Natural killer cell (primary cell): ENCODE data around the gene ANXA2R. TPM values are rescaled to one million over a fixed set of nuclear protein-coding genes. Genes with fewer than 3 reads are reported as not detected.
"Not testable (repeated sequence)": the region's sequence is repeated elsewhere in the genome, so short reads cannot be mapped to it uniquely, and the experiment has no call there.

Experiments
- ATAC-seq, 3 donors: fragments of 150-1000 bp in 2 of 3; fragments of 200-7000 bp in 1 of 3; cut with Tn5 transposase; 1 replicate in 1 of 3; 2 replicates in 2 of 3; pipeline ENCODE4 v1.10.0; 2021; ENCODE audit warnings: mild to moderate bottlenecking in 2 of 3, moderate library complexity in 2 of 3
- DNase-seq, 2 donors: peaks; one replicate each; pipeline versions ENCODE4 v3.0.0 to v3.0.0-alpha.2; 2013 to 2021; ENCODE audit warnings: mixed read lengths in 1 of 2
- H3K27ac ChIP-seq: one replicate; pipeline ENCODE4 v1.5.1; 2013; ENCODE audit warnings: mild to moderate bottlenecking, low read length
- H3K27me3 ChIP-seq: one replicate; pipeline ENCODE4 v1.6.1; 2013; ENCODE audit warnings: low read length; ENCODE audit not compliant: control insufficient read depth, insufficient read depth
- H3K36me3 ChIP-seq: one replicate; pipeline ENCODE4 v1.6.1; 2013; ENCODE audit warnings: low read length; ENCODE audit not compliant: control insufficient read depth, insufficient read depth
- H3K4me1 ChIP-seq: one replicate; pipeline ENCODE4 v1.6.1; 2013; ENCODE audit warnings: low read length; ENCODE audit not compliant: control insufficient read depth, insufficient read depth
- H3K4me3 ChIP-seq: one replicate; pipeline ENCODE4 v1.5.1; 2013; ENCODE audit warnings: low read length
- H3K9me3 ChIP-seq: one replicate; pipeline ENCODE4 v1.6.1; 2013; ENCODE audit warnings: low read length; ENCODE audit not compliant: control insufficient read depth, insufficient read depth
- H3K27ac Mint-ChIP-seq, 2 donors: one replicate each; pipeline ENCODE4 v1.8.0; 2022; ENCODE audit warnings: mild to moderate bottlenecking in 2 of 2, mixed read lengths in 2 of 2, moderate library complexity in 1 of 2
- H3K27me3 Mint-ChIP-seq, 2 donors: one replicate each; pipeline ENCODE4 v1.8.0; 2022; ENCODE audit warnings: low read depth in 2 of 2, mixed read lengths in 2 of 2
- H3K36me3 Mint-ChIP-seq: one replicate; pipeline ENCODE4 v1.8.0; 2022; ENCODE audit warnings: mixed read lengths
- H3K4me1 Mint-ChIP-seq, 2 donors: one replicate each; pipeline ENCODE4 v1.8.0; 2022; ENCODE audit warnings: mixed read lengths in 2 of 2
- H3K4me3 Mint-ChIP-seq: one replicate; pipeline ENCODE4 v1.8.0; 2022; ENCODE audit warnings: mild to moderate bottlenecking, moderate library complexity, mixed read lengths
- H3K9me3 Mint-ChIP-seq, 2 donors: one replicate each; pipeline ENCODE4 v1.8.0; 2022; ENCODE audit warnings: mixed read lengths in 2 of 2
- CTCF ChIP-seq: fragments of 200-600 bp; IDR thresholded peaks from one replicate; pipeline ENCODE4 v1.8.0; 2022; ENCODE audit warnings: antibody characterized with exemption
- WGBS: methylation state at CpG from one replicate; pipeline ENCODE4 v1.1.7; 2013; ENCODE audit warnings: missing lambda C conversion rate; ENCODE audit not compliant: insufficient coverage; 5-methylcytosine and 5-hydroxymethylcytosine counted together
- intact Hi-C: fragments of 100-400 bp; cut with micrococcal nuclease; formaldehyde crosslinking; loops from one replicate; pipeline ENCODE4 v1.14.2; 2022
- total RNA-seq, 4 donors: library from RNA; stranded (reverse); fragments of 120-200 nt in 1 of 4; gene quantifications; one replicate each; pipeline versions ENCODE4 v1.2.3 to v1.2.4, GENCODE V29; 2013 to 2022

The ANXA2R gene, protein sequence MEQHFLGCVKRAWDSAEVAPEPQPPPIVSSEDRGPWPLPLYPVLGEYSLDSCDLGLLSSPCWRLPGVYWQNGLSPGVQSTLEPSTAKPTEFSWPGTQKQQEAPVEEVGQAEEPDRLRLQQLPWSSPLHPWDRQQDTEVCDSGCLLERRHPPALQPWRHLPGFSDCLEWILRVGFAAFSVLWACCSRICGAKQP
- total RNA-seq, result 10 to 100 TPM; 34.3 to 55.2 (median 38.0) TPM
- 44.0 TPM for total RNA-seq (2013)

DNA sequence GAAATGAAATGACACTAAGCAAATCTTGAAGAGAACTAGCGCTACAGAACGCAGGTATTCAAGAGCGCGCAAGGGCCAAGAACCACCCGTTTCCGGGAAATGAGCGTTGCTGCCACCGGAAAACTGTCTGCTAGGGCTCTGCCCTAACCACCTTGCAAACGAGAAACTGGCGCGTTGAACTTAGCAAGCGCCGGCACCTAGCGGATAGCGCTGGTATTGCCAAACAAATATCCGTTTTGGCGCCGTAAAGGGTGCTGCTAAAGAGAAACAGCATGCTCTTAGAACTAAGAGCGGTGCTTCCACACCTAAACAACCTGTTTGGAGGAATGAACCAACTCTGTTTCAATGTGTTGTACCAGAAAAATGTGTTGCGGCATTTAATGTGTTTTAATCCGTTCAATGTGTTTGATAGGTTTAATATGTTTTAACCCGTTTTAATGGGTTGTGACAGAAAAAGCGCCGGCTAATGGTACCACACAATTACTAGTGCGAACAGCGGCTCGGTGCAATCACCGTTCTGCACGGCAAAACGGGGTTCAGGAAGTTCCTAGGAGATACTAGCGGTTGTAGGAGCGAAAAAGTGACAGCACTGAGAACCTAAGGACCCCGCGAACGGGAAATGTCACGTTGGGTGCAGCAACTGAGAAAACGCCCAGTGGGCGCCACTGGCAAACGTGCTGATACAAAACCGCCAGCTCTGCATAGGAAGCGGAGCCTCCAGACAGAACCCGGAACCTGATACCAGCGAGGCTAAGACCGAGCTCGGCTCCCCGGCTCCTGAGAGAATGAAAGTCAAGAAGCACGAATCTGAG lies at the start of gene ANXA2R:
ANXA2R (minus strand) TSS at position 33 of the 812 bp plus-strand sequence. CDS start 273 bp downstream, outside the sequence.
- DNase-seq (peak; percentile 83 to 98), ATAC-seq (peak; percentile 54 to 73 (median 56))
- no peaks in the 10 kb centered on the region for H3K27me3 Mint-ChIP-seq
- intact Hi-C loops, result loop anchor here (1.0 kb wide), 5 partner anchors 21 to 128 kb away; no protein-coding TSS in a partner anchor
- no peaks in the 10 kb centered on the region for H3K36me3 Mint-ChIP-seq
- peak within 1 kb of the TSS; percentile 93 for H3K4me3 Mint-ChIP-seq
- Histone ChIP-seq H3K27me3 (no peaks in the 10 kb centered on the region), H3K4me3 (peak within 1 kb of the TSS; percentile 74), H3K36me3 (peaks cover 2% of the 10 kb centered on the region), H3K9me3 (no peaks in the 10 kb centered on the region), H3K27ac (peak within 1 kb of the TSS; percentile 98), H3K4me1 (peaks cover 61% of the 10 kb centered on the region)
- peak; percentile 72 for TF ChIP-seq CTCF
- peaks cover 74 to 83% of the 10 kb centered on the region in 2 donors for H3K4me1 Mint-ChIP-seq
- no peaks in the 10 kb centered on the region for H3K9me3 Mint-ChIP-seq
- H3K27ac Mint-ChIP-seq, result peak within 1 kb of the TSS; percentile 92 to 96
- WGBS, result under 1% methylated on average over 46 of the region's 47 CpGs

DNA sequence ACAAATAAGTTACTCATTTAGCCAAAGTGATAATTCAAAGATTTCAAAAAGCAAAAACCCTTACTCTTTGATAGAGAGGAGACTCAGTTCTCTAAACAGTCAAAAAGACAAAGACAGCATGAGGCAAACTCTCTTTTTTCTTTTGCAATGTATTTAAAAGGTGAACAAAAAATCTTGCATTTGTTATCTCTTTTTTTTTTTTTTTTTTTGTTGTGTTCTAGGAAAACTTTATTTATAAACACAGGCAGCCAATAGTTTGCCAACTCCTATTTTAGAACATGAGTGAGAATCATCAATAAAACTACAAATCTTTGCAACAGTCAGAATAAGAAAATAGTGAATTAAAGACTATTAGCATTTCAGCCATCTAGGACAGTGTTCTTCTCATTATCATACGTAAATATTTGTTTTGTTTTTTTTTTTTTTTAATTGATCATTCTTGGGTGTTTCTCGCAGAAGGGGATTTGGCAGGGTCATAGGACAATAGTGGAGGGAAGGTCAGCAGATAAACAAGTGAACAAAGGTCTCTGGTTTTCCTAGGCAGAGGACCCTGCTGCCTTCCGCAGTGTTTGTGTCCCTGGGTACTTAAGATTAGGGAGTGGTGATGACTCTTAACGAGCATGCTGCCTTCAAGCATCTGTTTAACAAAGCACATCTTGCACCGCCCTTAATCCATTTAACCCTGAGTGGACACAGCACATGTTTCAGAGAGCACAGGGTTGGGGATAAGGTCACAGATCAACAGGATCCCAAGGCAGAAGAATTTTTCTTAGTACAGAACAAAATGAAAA lies 46.2 kb upstream of the ANXA2R start:
- H3K27ac ChIP-seq, H3K36me3 Mint-ChIP-seq, H3K9me3 ChIP-seq, H3K9me3 Mint-ChIP-seq, intact Hi-C loops, H3K4me1 Mint-ChIP-seq, H3K4me1 ChIP-seq, H3K27me3 ChIP-seq, H3K27me3 Mint-ChIP-seq, H3K36me3 ChIP-seq, DNase-seq, H3K4me3 Mint-ChIP-seq, ATAC-seq, H3K27ac Mint-ChIP-seq, H3K4me3 ChIP-seq: not testable (repeated sequence)
- no CpG with 5 or more reads among the region's 5 CpGs for WGBS

- ATAC-seq, result no peak
- 100% methylated on average over 5 of the region's 5 CpGs for WGBS
- Histone ChIP-seq H3K9me3 (no peaks in the 10 kb centered on the region), H3K4me3 (no peak overlapping the region), H3K36me3 (peaks cover 15% of the 10 kb centered on the region), H3K27me3 (no peaks in the 10 kb centered on the region), H3K27ac (no peak overlapping the region), H3K4me1 (no peaks in the 10 kb centered on the region)
- intact Hi-C loops, result no loop called here
- H3K4me3 Mint-ChIP-seq, result no peak overlapping the region
- H3K4me1 Mint-ChIP-seq, result peaks cover 0 to 5% of the 10 kb centered on the region in 2 donors
- no peaks in the 10 kb centered on the region for H3K36me3 Mint-ChIP-seq
- no peak for TF ChIP-seq CTCF
- H3K27ac Mint-ChIP-seq, result no peak overlapping the region
- no peak for DNase-seq
- no peaks in the 10 kb centered on the region for H3K27me3 Mint-ChIP-seq
- H3K9me3 Mint-ChIP-seq, result no peaks in the 10 kb centered on the region
Measured at GRCh38 chr5:43085453-43085852, 45.3 kb upstream of the ANXA2R start.

DNA sequence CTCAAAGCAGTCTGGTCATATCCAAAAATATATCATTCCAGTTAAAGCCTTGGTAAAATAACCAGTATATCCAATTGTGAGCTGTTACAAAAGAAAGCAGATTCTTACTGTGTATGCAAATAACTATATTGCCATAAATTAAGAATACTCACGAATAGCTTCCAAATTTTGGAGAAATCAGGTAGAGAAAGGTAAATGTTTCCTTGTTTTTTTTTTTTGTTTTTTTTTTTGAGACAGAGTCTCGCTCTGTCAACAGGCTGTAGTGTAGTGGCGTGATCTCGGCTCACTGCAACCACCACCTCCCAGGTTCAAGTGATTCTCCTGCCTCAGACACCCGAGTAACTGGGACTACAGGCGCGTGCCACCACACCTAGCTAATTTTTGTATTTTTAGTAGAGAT lies 44.3 kb upstream of the ANXA2R start:
- DNase-seq, H3K27ac Mint-ChIP-seq, H3K27me3 ChIP-seq, ATAC-seq, H3K4me3 Mint-ChIP-seq, H3K9me3 Mint-ChIP-seq, H3K4me3 ChIP-seq, intact Hi-C loops, H3K27me3 Mint-ChIP-seq, H3K4me1 ChIP-seq, H3K9me3 ChIP-seq, H3K4me1 Mint-ChIP-seq, H3K27ac ChIP-seq, H3K36me3 Mint-ChIP-seq: not testable (repeated sequence)
- peaks cover 19% of the 10 kb centered on the region for H3K36me3 ChIP-seq
- WGBS, result 100% methylated on average over 2 of the region's 7 CpGs

- DNase-seq, H3K27ac ChIP-seq, H3K4me3 ChIP-seq, H3K36me3 Mint-ChIP-seq, H3K4me1 ChIP-seq, H3K9me3 Mint-ChIP-seq, ATAC-seq, H3K27me3 ChIP-seq, intact Hi-C loops, H3K9me3 ChIP-seq, H3K27me3 Mint-ChIP-seq, H3K4me3 Mint-ChIP-seq: not testable (repeated sequence)
- 95% methylated on average over 2 of the region's 2 CpGs for WGBS
- H3K27ac Mint-ChIP-seq, result peak overlapping the region in 1 of 2 donors; percentile 72
- peaks cover 25% of the 10 kb centered on the region for H3K36me3 ChIP-seq
- H3K4me1 Mint-ChIP-seq, result peaks cover 0 to 20% of the 10 kb centered on the region in 2 donors
Measured at GRCh38 chr5:43081345-43081744, 41.2 kb upstream of the ANXA2R start.
